A549 (cell line): Measurements from ENCODE around the gene SLIT3. TPM values are rescaled to one million over a fixed set of nuclear protein-coding genes. Genes with fewer than 3 reads are reported as not detected.

Source experiments
- ATAC-seq, 2 experiments: fragments of 200-7000 bp in 1 of 2; fragments of >200 bp in 1 of 2; cut with Nextera tagmentation in 1 of 2; cut with Tn5 transposase in 1 of 2; 3 replicates each; pipeline versions ENCODE4 v1.8.0 to v1.9.1; 2018 to 2020; ENCODE audit warnings: mild to moderate bottlenecking in 1 of 2, moderate library complexity in 1 of 2
- CTCF ChIA-PET: fragments of 300-600 bp; sonication (Branson Sonifier 250); formaldehyde crosslinking; extraction: SDS; loops from one replicate; lab custom pipeline; 2021; ENCODE audit warnings: antibody characterized with exemption, inconsistent platforms; lab: Yijun Ruan, JAX
- POLR2A ChIA-PET: fragments of 350-600 bp; formaldehyde crosslinking; extraction: SDS; loops from one replicate; lab custom pipeline; 2021; ENCODE audit warnings: antibody characterized with exemption, inconsistent platforms; lab: Yijun Ruan, JAX
- DNase-seq, 2 experiments: peaks; one replicate each; pipeline versions ENCODE4 v3.0.0 to v3.0.0-alpha.2; 2011 to 2016; ENCODE audit warnings: low read depth in 1 of 2, low spot score in 1 of 2
- FAIRE-seq: peaks from 2 replicates; lab custom pipeline; 2011; peaks lifted over from hg19 to GRCh38; lab: Jason Lieb, UNC
- H3K27ac ChIP-seq, 2 experiments: fragments of >200 bp; sonication (Bioruptor Twin); formaldehyde crosslinking; 3 replicates each; pipeline ENCODE4 v1.5.1; 2016 to 2017
- H3K4me1 ChIP-seq: fragments of >200 bp; sonication (Bioruptor Twin); formaldehyde crosslinking; 3 replicates; pipeline ENCODE4 v1.6.1; 2016
- H3K4me2 ChIP-seq: fragments of >200 bp; sonication (Bioruptor Twin); formaldehyde crosslinking; 3 replicates; pipeline ENCODE4 v1.6.1; 2016
- H3K4me3 ChIP-seq: fragments of >200 bp; sonication (Bioruptor Twin); formaldehyde crosslinking; 3 replicates; pipeline ENCODE4 v1.5.1; 2016
- H3K9me3 ChIP-seq: fragments of >200 bp; sonication (Bioruptor Twin); formaldehyde crosslinking; 3 replicates; pipeline ENCODE4 v1.6.1; 2016
- ATOH8 ChIP-seq: fragments of 250-450 bp; sonication (Bioruptor Pico); IDR thresholded peaks from 2 replicates; pipeline ENCODE4 v1.5.0; 2020; ENCODE audit warnings: low read depth, mild to moderate bottlenecking, moderate library complexity
- BCL3 ChIP-seq: fragments of >200 bp; sonication (Bioruptor Twin); formaldehyde crosslinking; IDR thresholded peaks from 3 replicates; pipeline ENCODE4 v1.6.1; 2016
- CBX8 ChIP-seq: fragments of 200-600 bp; sonication (generic); IDR thresholded peaks from 2 replicates; pipeline ENCODE4 v1.6.1; 2016
- CEBPB ChIP-seq, 2 experiments: fragments of >200 bp in 1 of 2; sonication (Bioruptor Twin) in 1 of 2; formaldehyde crosslinking in 1 of 2; IDR thresholded peaks; 2 replicates each; pipeline ENCODE4 v1.6.1; 2012 to 2016
- CTCF ChIP-seq: fragments of >200 bp; sonication (Bioruptor Twin); formaldehyde crosslinking; IDR thresholded peaks from 3 replicates; pipeline ENCODE4 v1.5.1; 2016
- ELK1 ChIP-seq: fragments of 150-350 bp; IDR thresholded peaks from 2 replicates; pipeline ENCODE4 v1.6.1; 2014; ENCODE audit warnings: low read depth, mild to moderate bottlenecking, low read length
- FOSB ChIP-seq: fragments of 250-450 bp; sonication (Bioruptor Pico); IDR thresholded peaks from 2 replicates; pipeline ENCODE4 v1.5.0; 2020; ENCODE audit warnings: mild to moderate bottlenecking, moderate library complexity
- GATA3 ChIP-seq: IDR thresholded peaks from 2 replicates; pipeline ENCODE4 v1.6.1; 2012; ENCODE audit warnings: borderline replicate concordance
- HMGXB4 ChIP-seq: fragments of 250-450 bp; sonication (Bioruptor Pico); IDR thresholded peaks from 2 replicates; pipeline ENCODE4 v1.5.0; 2021; ENCODE audit warnings: mild to moderate bottlenecking, moderate library complexity, borderline replicate concordance
- HOXB13 ChIP-seq: fragments of 250-450 bp; sonication (Bioruptor Pico); IDR thresholded peaks from 2 replicates; pipeline ENCODE4 v1.5.0; 2020; ENCODE audit warnings: low read depth, mild to moderate bottlenecking, moderate library complexity
- HOXB5 ChIP-seq: fragments of 250-450 bp; sonication (Bioruptor Pico); IDR thresholded peaks from 2 replicates; pipeline ENCODE4 v1.5.0; 2020; ENCODE audit warnings: mild to moderate bottlenecking, moderate library complexity
- JUNB ChIP-seq: fragments of >200 bp; sonication (Bioruptor Twin); formaldehyde crosslinking; IDR thresholded peaks from 2 replicates; pipeline ENCODE4 v1.6.1; 2016
- KDM5A ChIP-seq: fragments of 200-600 bp; sonication (generic); IDR thresholded peaks from 2 replicates; pipeline ENCODE4 v1.6.1; 2016; ENCODE audit warnings: antibody characterized with exemption, mild to moderate bottlenecking
- MAFK ChIP-seq: fragments of 450-650 bp; IDR thresholded peaks from 2 replicates; pipeline ENCODE4 v1.6.1; 2014; ENCODE audit not compliant: partially characterized antibody
- NPAS2 ChIP-seq: fragments of 250-450 bp; sonication (Bioruptor Pico); IDR thresholded peaks from 2 replicates; pipeline ENCODE4 v1.8.0; 2022; ENCODE audit warnings: mild to moderate bottlenecking, moderate library complexity, borderline replicate concordance
- NR3C1 ChIP-seq: fragments of >200 bp; sonication (Bioruptor Twin); formaldehyde crosslinking; IDR thresholded peaks from 3 replicates; pipeline ENCODE4 v1.6.1; 2017
- POLR2A ChIP-seq: IDR thresholded peaks from 2 replicates; pipeline ENCODE4 v1.6.1; 2012; ENCODE audit warnings: mild to moderate bottlenecking, low read length
- RAD21 ChIP-seq, 2 experiments: fragments of >200 bp in 1 of 2; sonication (Bioruptor Twin) in 1 of 2; formaldehyde crosslinking in 1 of 2; IDR thresholded peaks in 1 of 2; conservative IDR thresholded peaks in 1 of 2; 2 replicates in 1 of 2; 3 replicates in 1 of 2; pipeline ENCODE4 v1.6.1; 2012 to 2018; ENCODE audit warnings: inconsistent platforms in 1 of 2
- SMC3 ChIP-seq: fragments of >200 bp; sonication (Bioruptor Twin); formaldehyde crosslinking; IDR thresholded peaks from 3 replicates; pipeline ENCODE4 v1.6.1; 2018; ENCODE audit warnings: inconsistent platforms
- TFCP2L1 ChIP-seq: fragments of 250-450 bp; sonication (Bioruptor Pico); IDR thresholded peaks from 2 replicates; pipeline ENCODE4 v1.5.0; 2021; ENCODE audit warnings: mild to moderate bottlenecking
- ZC3H11A ChIP-seq: fragments of 450-650 bp; IDR thresholded peaks from 2 replicates; pipeline ENCODE4 v1.6.1; 2014; ENCODE audit warnings: antibody characterized with exemption, mild to moderate bottlenecking
- ZFP36 ChIP-seq: fragments of 450-650 bp; IDR thresholded peaks from 2 replicates; pipeline ENCODE4 v1.6.1; 2014; ENCODE audit warnings: borderline replicate concordance; ENCODE audit not compliant: partially characterized antibody
- ZNF302 ChIP-seq: fragments of 250-450 bp; sonication (Bioruptor Pico); IDR thresholded peaks from 2 replicates; pipeline ENCODE4 v1.9.0; 2021; ENCODE audit warnings: inconsistent platforms, mild to moderate bottlenecking, moderate library complexity
- WGBS: methylation state at CpG from one replicate; pipeline ENCODE4 v1.1.6; 2017; ENCODE audit errors: missing lambda C conversion rate; 5-methylcytosine and 5-hydroxymethylcytosine counted together
- polyA plus RNA-seq, 4 experiments: library from polyadenylated mRNA; depleted of rRNA in 3 of 4; stranded (reverse); fragments of >200 nt; fragmentation: RNase III in 1 of 4; extraction: RNeasy Plus Mini Kit Qiagen cat#74134 plus additional on column Dnase treatment in 1 of 4; gene quantifications; 2 replicates in 3 of 4; 3 replicates in 1 of 4; pipeline ENCODE4 v1.2.3, GENCODE V29; 2011 to 2017

SLIT3 gene
- polyA plus RNA-seq, 2 of the 4 experiments (the other 2 are of a cell fraction) = 12.7 to 22.9 TPM

- peaks cover 14% of the 10 kb centered on the region; the same call in 1 of the 3 replicates for H3K4me1 ChIP-seq
- ATAC-seq (peak; percentile 56 to 73; a peak in 4 of 6 replicates), DNase-seq (no peak), FAIRE-seq (no peak)
- 65% methylated on average over 2 of the region's 2 CpGs for WGBS
- H3K9me3 ChIP-seq = peaks cover 9% of the 10 kb centered on the region; the same call in 1 of the 3 replicates
- H3K4me2 ChIP-seq = no peak overlapping the region
- ChIA-PET CTCF (interaction anchor here (1.2 to 1.8 kb wide), 3 partner anchors 31 to 302 kb away, joined by 3 to 8 read pairs (median 4); no protein-coding TSS in a partner anchor), POLR2A (no interaction called here)
- H3K4me3 ChIP-seq = no peak overlapping the region
- no peak for TF ChIP-seq HOXB5
- no peak for TF ChIP-seq NPAS2
- TF ChIP-seq CBX8 = no peak
- TF ChIP-seq CTCF = peak; percentile 30; the same call in 2 of the 3 replicates
- peak; percentile 13; the same call in 1 of the 3 replicates for TF ChIP-seq SMC3
- peak; percentile 30 to 48; a peak in 3 of 5 replicates for TF ChIP-seq RAD21 (conservative IDR thresholded peaks at IDR 0.05 in 1 of 2, IDR thresholded peaks at IDR 0.05 in 1 of 2)
- no peak for TF ChIP-seq NR3C1
- 0 out of 6 replicates have a peak overlapping the region, but pooled peaks of 1 of the 2 experiments have one; percentile 19 for H3K27ac ChIP-seq
Observed at GRCh38 chr5:169289520-169289919, 11.4 kb downstream of the SLIT3 start.

GRCh38 chr5:169288066-169288930, 12.6 kb downstream of the SLIT3 start:
- WGBS = 83% methylated on average over 1 of the region's 1 CpG
- no peak overlapping the region for H3K4me2 ChIP-seq
- H3K4me3 ChIP-seq = no peak overlapping the region
- CTCF ChIA-PET = interaction anchor here (0.6 to 2.9 kb wide), 7 partner anchors 8 to 1114 kb away, joined by 3 to 11 read pairs (median 4); no protein-coding TSS in a partner anchor
- FAIRE-seq (no peak), ATAC-seq (no peak), DNase-seq (no peak)
- TF ChIP-seq ATOH8 (CRISPR knock-in tag) = no peak
- TF ChIP-seq ZC3H11A = no peak
- TF ChIP-seq ELK1 = no peak
- TF ChIP-seq MAFK = no peak
- TF ChIP-seq HMGXB4 (CRISPR knock-in tag) = no peak
- TF ChIP-seq FOSB (CRISPR knock-in tag) = no peak
- peaks cover 11% of the 10 kb centered on the region; the same call in 1 of the 3 replicates for H3K4me1 ChIP-seq
- H3K9me3 ChIP-seq = peaks cover 9% of the 10 kb centered on the region; the same call in 1 of the 3 replicates
- H3K27ac ChIP-seq = no peak overlapping the region
- POLR2A ChIA-PET = no interaction called here

GRCh38 chr5:169287529-169287928, 13.4 kb downstream of the SLIT3 start:
- H3K4me1 ChIP-seq = peaks cover 11% of the 10 kb centered on the region; the same call in 1 of the 3 replicates
- no peak overlapping the region for H3K4me3 ChIP-seq
- CTCF ChIA-PET = interaction anchor here (0.6 to 2.9 kb wide), 4 partner anchors 10 to 164 kb away, joined by 3 to 11 read pairs (median 6); no protein-coding TSS in a partner anchor
- no peak overlapping the region for H3K27ac ChIP-seq
- DNase-seq = no peak
- FAIRE-seq = no peak
- H3K9me3 ChIP-seq = peaks cover 9% of the 10 kb centered on the region; the same call in 1 of the 3 replicates
- ATAC-seq = no peak
- no peak overlapping the region for H3K4me2 ChIP-seq
- TF ChIP-seq POLR2A (no peak), JUNB (no peak), RAD21 (conservative IDR thresholded peaks at IDR 0.05 in 1 of 2, IDR thresholded peaks at IDR 0.05 in 1 of 2) (no peak), HOXB13 (CRISPR knock-in tag) (no peak), ZNF302 (CRISPR knock-in tag) (no peak), ZFP36 (no peak), GATA3 (no peak), BCL3 (no peak), KDM5A (no peak), TFCP2L1 (CRISPR knock-in tag) (no peak), CEBPB (IDR thresholded peaks at IDR 0.05) (no peak), NR3C1 (no peak), HMGXB4 (CRISPR knock-in tag) (no peak)
- POLR2A ChIA-PET = no interaction called here
- WGBS = 87% methylated on average over 4 of the region's 4 CpGs
